Measurements from ENCODE around the gene ENPP3.

- TF ChIP-seq CTCF (IDR thresholded peaks at IDR 0.05): no peak
- no peak for TF ChIP-seq POLR2AphosphoS5 (IDR thresholded peaks at IDR 0.05)
- no peak for TF ChIP-seq POLR2A (IDR thresholded peaks at IDR 0.05)
Measured at GRCh38 chr6:131651782-131652181, 14.7 kb downstream of the ENPP3 start.
